Endothelial cell (in vitro differentiated cells): ENCODE results near the gene SPAG17. TPM values are rescaled to one million over a fixed set of nuclear protein-coding genes. Genes with fewer than 3 reads are reported as not detected.

ENCODE experiments used
- DNase-seq: peaks from one replicate; pipeline ENCODE4 v3.0.0; 2021; ENCODE audit warnings: low spot score
- H3K27ac Mint-ChIP-seq: one replicate; pipeline ENCODE4 v1.8.0; 2021; ENCODE audit warnings: mixed read lengths, inconsistent platforms; ENCODE audit not compliant: unreplicated experiment
- H3K27me3 Mint-ChIP-seq: one replicate; pipeline ENCODE4 v1.8.0; 2021; ENCODE audit warnings: mild to moderate bottlenecking, moderate library complexity, mixed read lengths, inconsistent platforms; ENCODE audit not compliant: unreplicated experiment
- H3K36me3 Mint-ChIP-seq: one replicate; pipeline ENCODE4 v1.8.0; 2021; ENCODE audit warnings: mild to moderate bottlenecking, low read depth, mixed read lengths, inconsistent platforms; ENCODE audit not compliant: unreplicated experiment
- H3K4me1 Mint-ChIP-seq: one replicate; pipeline ENCODE4 v1.8.0; 2021; ENCODE audit warnings: mild to moderate bottlenecking, mixed read lengths, inconsistent platforms; ENCODE audit not compliant: unreplicated experiment
- H3K4me3 Mint-ChIP-seq: one replicate; pipeline ENCODE4 v1.8.0; 2021; ENCODE audit warnings: mild to moderate bottlenecking, mixed read lengths, inconsistent platforms; ENCODE audit not compliant: unreplicated experiment
- H3K9me3 Mint-ChIP-seq: one replicate; pipeline ENCODE4 v1.8.0; 2021; ENCODE audit warnings: mixed read lengths, inconsistent platforms; ENCODE audit not compliant: unreplicated experiment
- total RNA-seq: library from RNA; stranded (reverse); fragmentation: NEBNext Ultra II Directional; extraction: Animal tissue kit (Norgen Biotek cat#: 25700); gene quantifications from one replicate; pipeline ENCODE4 v1.2.1, GENCODE V29; 2021; ENCODE audit not compliant: unreplicated experiment
- TF ChIP-seq, protein P1 (sequence below): fragments of 200-600 bp; sonication (generic); IDR thresholded peaks from one replicate; pipeline ENCODE4 v1.5.0; 2021; ENCODE audit warnings: antibody characterized with exemption; ENCODE audit not compliant: unreplicated experiment

SPAG17 gene
- total RNA-seq, 1 donor from 2014 or later: 9.5 TPM

DNA sequence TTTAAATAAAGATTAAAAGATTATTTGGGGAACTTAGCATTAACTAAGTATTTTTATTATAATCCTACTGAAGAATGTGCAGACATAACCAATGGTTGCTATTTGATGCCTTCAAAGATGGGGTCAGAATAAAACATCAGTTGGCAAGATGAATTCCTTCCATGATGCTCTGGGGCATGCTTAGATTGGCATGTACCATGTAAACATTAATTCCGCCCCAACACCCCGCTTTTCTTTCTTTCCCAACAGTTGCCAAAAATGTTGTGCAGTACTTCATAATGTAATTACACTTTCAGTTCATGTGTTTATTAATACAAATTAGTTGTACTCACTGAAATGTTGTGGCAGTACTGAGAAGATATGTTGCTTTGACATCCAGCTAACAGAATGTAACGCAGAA, 82.6 kb downstream of the SPAG17 start:
- H3K4me1 Mint-ChIP-seq: no peaks in the 10 kb centered on the region

GRCh38 chr1:118101999-118102398, 83.0 kb downstream of the SPAG17 start:
- no peaks in the 10 kb centered on the region for H3K27me3 Mint-ChIP-seq
- no peak overlapping the region for H3K4me3 Mint-ChIP-seq
- no peaks in the 10 kb centered on the region for H3K36me3 Mint-ChIP-seq
- TF ChIP-seq, protein P1, sequence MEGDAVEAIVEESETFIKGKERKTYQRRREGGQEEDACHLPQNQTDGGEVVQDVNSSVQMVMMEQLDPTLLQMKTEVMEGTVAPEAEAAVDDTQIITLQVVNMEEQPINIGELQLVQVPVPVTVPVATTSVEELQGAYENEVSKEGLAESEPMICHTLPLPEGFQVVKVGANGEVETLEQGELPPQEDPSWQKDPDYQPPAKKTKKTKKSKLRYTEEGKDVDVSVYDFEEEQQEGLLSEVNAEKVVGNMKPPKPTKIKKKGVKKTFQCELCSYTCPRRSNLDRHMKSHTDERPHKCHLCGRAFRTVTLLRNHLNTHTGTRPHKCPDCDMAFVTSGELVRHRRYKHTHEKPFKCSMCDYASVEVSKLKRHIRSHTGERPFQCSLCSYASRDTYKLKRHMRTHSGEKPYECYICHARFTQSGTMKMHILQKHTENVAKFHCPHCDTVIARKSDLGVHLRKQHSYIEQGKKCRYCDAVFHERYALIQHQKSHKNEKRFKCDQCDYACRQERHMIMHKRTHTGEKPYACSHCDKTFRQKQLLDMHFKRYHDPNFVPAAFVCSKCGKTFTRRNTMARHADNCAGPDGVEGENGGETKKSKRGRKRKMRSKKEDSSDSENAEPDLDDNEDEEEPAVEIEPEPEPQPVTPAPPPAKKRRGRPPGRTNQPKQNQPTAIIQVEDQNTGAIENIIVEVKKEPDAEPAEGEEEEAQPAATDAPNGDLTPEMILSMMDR: no peak
- H3K9me3 Mint-ChIP-seq: no peaks in the 10 kb centered on the region
- no peak overlapping the region for H3K27ac Mint-ChIP-seq
- H3K4me1 Mint-ChIP-seq: no peaks in the 10 kb centered on the region
- DNase-seq: no peak

More for the DNA sequence above, 82.6 kb downstream of the SPAG17 start:
- no peak for DNase-seq
- no peak overlapping the region for H3K27ac Mint-ChIP-seq
- TF ChIP-seq, protein P1: no peak
- H3K9me3 Mint-ChIP-seq: no peaks in the 10 kb centered on the region
- H3K36me3 Mint-ChIP-seq: no peaks in the 10 kb centered on the region
- H3K4me3 Mint-ChIP-seq: no peak overlapping the region
- H3K27me3 Mint-ChIP-seq: peaks cover 3% of the 10 kb centered on the region

DNA sequence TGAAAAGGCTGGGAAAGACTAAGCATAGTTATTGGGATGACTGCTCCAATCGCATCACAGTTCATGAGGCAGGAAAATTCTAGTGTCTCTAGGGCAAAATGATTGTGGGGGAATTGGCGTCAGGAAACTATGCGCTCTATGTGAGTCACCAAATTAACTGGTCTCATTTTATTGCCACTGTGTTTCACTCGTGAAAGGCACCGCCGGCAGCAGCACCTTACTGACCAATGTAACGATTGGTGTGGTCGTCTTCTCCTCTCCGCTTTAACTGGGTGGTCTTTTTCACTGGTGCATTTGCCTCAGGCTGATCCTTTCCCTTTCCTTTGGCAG, 83.5 kb downstream of the SPAG17 start:
- Mint-ChIP-seq H3K36me3 (no peaks in the 10 kb centered on the region), H3K4me3 (no peak overlapping the region), H3K27me3 (no peaks in the 10 kb centered on the region), H3K27ac (no peak overlapping the region), H3K9me3 (no peaks in the 10 kb centered on the region), H3K4me1 (no peaks in the 10 kb centered on the region)
- TF ChIP-seq, protein P1: no peak
- DNase-seq: no peak

DNA sequence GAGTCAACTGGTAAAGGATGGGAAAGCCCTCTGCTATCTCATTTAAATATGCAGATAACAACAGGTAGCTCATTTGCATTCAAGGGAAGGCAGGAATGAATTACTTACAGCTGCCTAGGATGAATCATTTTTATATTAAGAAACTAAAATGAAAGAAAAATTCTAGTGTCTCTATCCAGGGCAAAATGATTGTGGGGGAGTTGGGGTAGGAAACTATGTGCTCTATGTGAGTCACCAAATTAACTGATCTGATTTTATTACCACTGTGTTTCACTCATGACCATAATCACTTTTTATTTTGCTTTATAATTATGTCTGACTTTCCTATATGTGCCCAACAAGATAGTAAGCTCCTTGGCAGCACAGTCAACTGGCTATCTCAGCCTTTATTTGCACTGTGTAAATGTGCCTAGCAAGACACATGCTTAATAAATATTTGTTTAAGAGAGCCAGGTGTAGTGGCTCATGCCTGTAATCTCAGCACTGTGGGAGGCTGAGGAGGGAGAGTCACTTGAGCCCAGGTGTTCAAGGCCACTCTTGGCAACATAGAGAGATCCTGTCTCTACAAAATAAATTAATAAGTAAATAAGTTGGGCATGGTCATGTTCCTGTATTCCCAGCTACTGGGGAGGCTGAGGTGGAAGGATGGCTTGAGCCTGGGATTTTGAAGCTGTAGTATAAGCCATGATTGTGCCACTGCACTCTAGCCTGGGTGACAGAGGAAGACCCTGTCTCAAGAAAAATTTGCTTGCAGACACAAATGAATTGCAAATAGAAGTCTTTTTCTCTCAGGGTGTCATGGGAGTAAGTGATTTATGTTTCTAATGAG, 84.1 kb downstream of the SPAG17 start:
- TF ChIP-seq, protein P1: no peak
- no peak overlapping the region for H3K4me3 Mint-ChIP-seq
- no peaks in the 10 kb centered on the region for H3K27me3 Mint-ChIP-seq
- no peak for DNase-seq
- H3K27ac Mint-ChIP-seq: no peak overlapping the region
- no peaks in the 10 kb centered on the region for H3K4me1 Mint-ChIP-seq
- H3K36me3 Mint-ChIP-seq: no peaks in the 10 kb centered on the region
- H3K9me3 Mint-ChIP-seq: no peaks in the 10 kb centered on the region

GRCh38 chr1:118099686-118100085, 85.3 kb downstream of the SPAG17 start:
- TF ChIP-seq, protein P1: no peak
- Mint-ChIP-seq H3K36me3 (no peaks in the 10 kb centered on the region), H3K27me3 (no peaks in the 10 kb centered on the region), H3K27ac (no peak overlapping the region), H3K4me1 (no peaks in the 10 kb centered on the region), H3K9me3 (no peaks in the 10 kb centered on the region), H3K4me3 (no peak overlapping the region)
- DNase-seq: no peak
